Mesodermal cell (in vitro differentiated cells): ENCODE results near the gene ABCG8.

Source experiments
- H3K27ac ChIP-seq: 2 replicates; pipeline ENCODE4 v1.7.0; 2013; ENCODE audit warnings: mild to moderate bottlenecking, low read depth, low read length, moderate library complexity; ENCODE audit not compliant: severe bottlenecking
- H3K36me3 ChIP-seq: 2 replicates; pipeline ENCODE4 v1.7.1; 2013; ENCODE audit warnings: mild to moderate bottlenecking, low read length, moderate library complexity; ENCODE audit not compliant: control insufficient read depth, insufficient read depth
- H3K4me1 ChIP-seq: one replicate; pipeline ENCODE4 v1.7.1; 2013; ENCODE audit warnings: mild to moderate bottlenecking, low read length; ENCODE audit not compliant: insufficient read depth, control insufficient read depth, poor library complexity, severe bottlenecking
- H3K4me3 ChIP-seq: 2 replicates; pipeline ENCODE4 v1.7.0; 2013; ENCODE audit warnings: low read length, control low read depth, mild to moderate bottlenecking; ENCODE audit not compliant: insufficient read depth, poor library complexity, severe bottlenecking; ENCODE audit errors: extremely low read depth
- H3K9me3 ChIP-seq: 2 replicates; pipeline ENCODE4 v1.7.1; 2013; ENCODE audit warnings: mild to moderate bottlenecking, low read length, moderate library complexity; ENCODE audit not compliant: control insufficient read depth
- WGBS, 2 experiments: methylation state at CpG; one replicate each; pipeline ENCODE4 v1.1.5; 2013; ENCODE audit warnings: missing lambda C conversion rate in 2 of 2; ENCODE audit not compliant: insufficient coverage in 2 of 2; 5-methylcytosine and 5-hydroxymethylcytosine counted together

The ABCG8 gene

DNA sequence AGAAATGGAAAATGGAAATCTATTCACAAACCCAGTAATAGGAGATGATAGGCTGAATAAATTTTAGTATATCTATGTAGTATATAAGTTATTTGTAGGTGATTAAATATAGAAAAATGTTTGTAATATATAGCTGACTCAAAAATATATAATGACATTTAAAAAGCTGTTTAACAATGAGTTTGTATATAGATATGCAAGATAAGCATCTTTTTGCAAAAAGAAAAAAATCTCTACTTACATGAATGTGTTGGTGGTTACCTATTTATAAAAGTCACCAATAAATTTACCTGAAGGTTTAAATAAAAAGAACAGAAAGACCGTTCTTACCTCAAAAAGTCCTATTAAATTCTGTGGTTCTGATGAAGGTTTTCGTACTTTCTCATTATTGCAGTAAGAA is 85.7 kb downstream of the ABCG8 start:
- Histone ChIP-seq H3K9me3 (no peaks in the 10 kb centered on the region), H3K4me3 (no peak overlapping the region), H3K4me1 (no peaks in the 10 kb centered on the region), H3K27ac (no peak overlapping the region), H3K36me3 (peaks cover 64% of the 10 kb centered on the region)
- no CpG with 5 or more reads among the region's 2 CpGs for WGBS, 2 experiments

- peaks cover 69% of the 10 kb centered on the region for H3K36me3 ChIP-seq
- no peak overlapping the region for H3K27ac ChIP-seq
- no peaks in the 10 kb centered on the region for H3K4me1 ChIP-seq
- WGBS, 2 experiments, result 94 to 100% methylated on average over 2 of the region's 4 CpGs
- no peak overlapping the region for H3K4me3 ChIP-seq
- no peaks in the 10 kb centered on the region for H3K9me3 ChIP-seq
Observed at GRCh38 chr2:43925431-43925830, 86.7 kb downstream of the ABCG8 start.

DNA sequence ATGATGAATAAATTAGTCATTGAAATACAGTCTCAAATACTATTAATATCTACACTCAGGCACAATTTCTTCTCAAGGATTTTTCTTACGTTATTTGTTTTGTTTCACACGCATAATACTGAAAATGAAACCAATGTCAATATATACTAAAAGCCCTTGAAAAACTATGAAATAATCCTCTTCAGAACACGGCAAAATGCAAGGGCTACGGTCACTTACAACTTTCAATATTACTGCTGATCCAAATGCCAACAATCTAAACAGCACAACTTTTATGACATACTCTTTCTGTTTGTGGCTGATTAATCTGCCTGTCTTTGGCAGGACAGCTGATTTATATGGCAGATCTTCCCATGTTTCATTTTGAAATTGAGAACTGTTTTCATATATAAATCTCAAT is 88.7 kb downstream of the ABCG8 start:
- peaks cover 76% of the 10 kb centered on the region for H3K36me3 ChIP-seq
- H3K4me3 ChIP-seq, result no peak overlapping the region
- H3K9me3 ChIP-seq, result no peaks in the 10 kb centered on the region
- WGBS, 2 experiments, result 93 to 100% methylated on average over 4 of the region's 4 CpGs
- H3K27ac ChIP-seq, result no peak overlapping the region
- no peaks in the 10 kb centered on the region for H3K4me1 ChIP-seq

- Histone ChIP-seq H3K9me3 (no peaks in the 10 kb centered on the region), H3K36me3 (peaks cover 71% of the 10 kb centered on the region)
Observed at GRCh38 chr2:43931293-43931692, 92.5 kb downstream of the ABCG8 start.

More at GRCh38 chr2:43931293-43931692, 92.5 kb downstream of the ABCG8 start:
- no peaks in the 10 kb centered on the region for H3K4me1 ChIP-seq
- WGBS, 2 experiments, result 86% methylated on average over 1 of the region's 3 CpGs; no CpG with 5 or more reads in 1 of the 2 experiments
- no peak overlapping the region for H3K27ac ChIP-seq
- H3K4me3 ChIP-seq, result no peak overlapping the region
